HG03439 (cell line): ENCODE measurements around the gene RGS7.
"Not testable (repeated sequence)": the region's sequence is repeated elsewhere in the genome, so short reads cannot be mapped to it uniquely, and the experiment has no call there.

Experiments
- ATAC-seq: cut with Tn5 transposase; IDR thresholded peaks from one replicate; pipeline ENCODE4 v1.9.1; 2021; ENCODE audit warnings: mild to moderate bottlenecking, moderate library complexity; ENCODE audit not compliant: unreplicated experiment

RGS7 gene

DNA sequence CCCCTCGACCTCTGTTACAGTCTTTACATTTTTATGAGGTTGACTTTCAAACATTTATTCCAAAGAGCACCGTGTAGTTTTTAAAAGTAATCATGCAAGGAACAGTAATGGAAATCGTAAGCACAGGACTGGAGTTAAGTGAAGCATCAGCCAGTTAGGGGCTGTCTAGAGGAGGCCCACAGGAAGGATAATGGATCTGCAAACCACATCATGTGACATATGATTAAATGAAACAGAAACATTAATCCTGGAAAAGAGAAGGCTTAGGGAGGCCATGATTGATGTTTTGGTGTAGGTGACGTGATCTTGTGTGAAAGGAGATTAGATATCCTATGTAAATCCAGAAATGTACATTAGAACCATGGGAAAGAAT is 25.0 kb downstream of the RGS7 start:
- ATAC-seq: no peak

DNA sequence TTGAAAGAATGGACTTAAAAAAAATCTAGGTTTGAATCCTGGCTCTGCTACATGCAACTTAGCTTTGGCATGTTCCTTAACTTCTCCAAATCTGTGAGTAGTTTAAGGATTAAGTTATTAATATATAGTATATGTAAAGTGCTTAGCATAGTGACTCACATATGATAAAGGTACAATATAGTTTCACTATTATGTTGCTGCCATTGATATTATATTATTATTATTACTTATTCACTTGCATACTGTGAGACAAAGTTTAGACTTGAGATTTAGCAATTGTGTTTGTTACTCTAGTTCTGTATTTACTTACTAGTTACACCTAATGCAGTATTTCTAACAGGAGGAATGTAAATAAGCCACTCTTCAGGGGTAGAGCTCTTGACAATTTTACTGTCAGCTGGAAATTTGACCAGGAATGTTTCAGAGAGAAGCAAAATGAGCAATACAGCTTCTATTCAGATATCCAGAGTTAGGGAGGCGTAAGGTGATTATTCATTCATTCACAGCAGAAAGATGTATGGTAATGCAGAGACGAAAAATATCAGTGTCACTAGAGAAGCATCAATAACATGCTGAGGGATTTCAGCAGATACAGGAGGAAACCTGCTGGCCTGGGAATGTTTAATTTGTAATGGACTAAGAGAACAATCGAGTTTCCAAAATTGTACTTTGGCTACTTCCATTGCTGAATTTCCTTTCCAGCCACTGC is 25.5 kb downstream of the RGS7 start:
- no peak for ATAC-seq

DNA sequence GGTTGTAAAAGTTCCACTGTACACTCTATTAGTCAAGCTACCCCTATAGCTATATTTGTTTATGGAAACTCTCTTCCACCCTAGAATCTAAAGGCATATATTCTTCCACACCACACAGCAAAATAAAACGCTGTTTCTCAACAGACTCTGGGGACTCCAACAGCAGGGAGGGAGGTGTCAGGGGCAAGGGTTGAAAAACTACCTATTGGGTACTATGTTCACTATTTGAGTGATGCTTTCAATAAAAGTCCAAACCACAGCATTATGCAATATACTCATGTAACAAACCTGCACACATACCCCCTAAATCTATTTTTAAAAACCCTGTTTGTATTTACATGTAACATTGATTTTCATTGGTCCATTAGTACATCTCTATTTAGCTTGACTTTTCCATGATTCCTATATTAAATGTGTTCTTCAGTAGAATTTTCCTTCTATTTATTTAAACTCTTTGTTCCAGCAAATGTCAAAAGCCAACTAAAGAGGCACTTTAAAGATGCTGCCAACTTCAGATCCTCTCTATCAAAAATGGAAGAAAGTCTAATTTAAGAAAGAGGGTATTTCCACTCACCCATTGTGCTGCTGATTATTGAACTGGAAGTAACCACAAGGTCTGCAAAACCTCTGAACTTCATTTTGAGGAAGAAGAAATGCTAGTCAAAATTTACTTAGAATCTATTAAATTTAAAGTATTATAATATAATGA is 26.2 kb downstream of the RGS7 start:
- no peak for ATAC-seq

DNA sequence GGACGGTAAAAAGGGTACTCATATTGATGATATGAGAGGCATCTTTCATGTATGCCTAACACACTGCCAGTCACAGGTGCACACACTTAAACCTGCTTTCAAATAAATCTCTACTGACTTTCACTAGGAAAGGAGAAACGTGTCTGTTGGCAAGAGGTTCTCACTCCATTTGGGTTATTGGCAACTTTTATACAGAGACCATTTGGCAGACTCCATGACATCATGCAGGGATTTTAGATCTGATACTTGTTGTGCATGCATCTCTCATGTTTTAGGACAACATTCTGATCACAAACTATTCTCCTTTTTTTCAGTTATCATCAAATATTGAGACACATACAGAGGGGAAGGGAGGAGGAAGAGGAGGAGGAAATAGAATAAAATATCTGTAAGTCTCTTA is 31.5 kb downstream of the RGS7 start:
- ATAC-seq: no peak

DNA sequence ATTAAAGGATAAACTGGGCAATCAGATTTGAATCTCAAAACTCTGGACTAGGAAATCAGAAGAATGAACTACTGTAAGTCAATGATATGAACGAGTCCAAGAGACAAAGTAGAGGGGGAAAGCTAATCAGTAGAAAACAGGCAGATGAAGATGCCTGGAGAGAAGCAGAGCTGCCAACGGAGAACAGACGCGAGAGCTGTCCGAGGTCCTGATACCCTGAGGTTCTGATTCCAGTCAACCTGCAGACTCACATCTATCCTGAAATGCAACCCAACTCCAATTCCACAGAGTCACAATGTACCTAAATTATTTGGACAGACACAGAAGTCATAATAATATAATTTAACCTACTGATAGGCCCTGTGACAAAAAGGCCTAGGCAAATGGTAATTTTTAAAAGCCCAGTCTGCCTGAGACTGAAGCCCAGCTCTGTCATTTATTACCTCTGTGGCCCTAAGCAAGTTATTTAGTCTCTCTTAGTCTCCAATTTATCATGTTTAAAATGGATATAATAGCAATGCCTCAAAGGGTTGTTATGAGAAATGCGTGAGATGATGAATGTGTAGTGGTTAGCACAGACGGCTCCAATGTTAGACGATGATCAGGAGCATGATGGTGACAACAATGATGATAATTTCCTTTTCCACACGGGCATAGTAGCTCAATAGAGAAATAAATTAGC is 33.4 kb downstream of the RGS7 start:
- no peak for ATAC-seq

DNA sequence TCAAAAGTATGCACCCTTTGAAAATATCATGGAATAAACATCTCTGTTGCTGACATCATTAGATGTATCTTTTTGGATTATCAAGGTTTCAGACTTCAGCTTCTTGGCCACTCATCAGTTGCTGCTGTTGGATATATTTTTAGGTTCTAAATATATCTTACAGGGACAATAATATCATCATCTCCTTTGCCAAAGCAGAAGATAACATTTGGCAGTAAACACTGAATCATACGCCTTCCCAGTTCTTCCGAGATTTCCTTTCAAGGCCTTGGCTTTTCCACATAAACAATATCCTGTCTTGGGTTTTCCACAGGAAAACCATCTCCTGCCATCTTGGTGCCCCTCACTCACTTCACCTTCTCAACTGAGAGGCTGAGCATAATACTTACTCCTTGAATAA is 39.3 kb downstream of the RGS7 start:
- ATAC-seq: no peak

DNA sequence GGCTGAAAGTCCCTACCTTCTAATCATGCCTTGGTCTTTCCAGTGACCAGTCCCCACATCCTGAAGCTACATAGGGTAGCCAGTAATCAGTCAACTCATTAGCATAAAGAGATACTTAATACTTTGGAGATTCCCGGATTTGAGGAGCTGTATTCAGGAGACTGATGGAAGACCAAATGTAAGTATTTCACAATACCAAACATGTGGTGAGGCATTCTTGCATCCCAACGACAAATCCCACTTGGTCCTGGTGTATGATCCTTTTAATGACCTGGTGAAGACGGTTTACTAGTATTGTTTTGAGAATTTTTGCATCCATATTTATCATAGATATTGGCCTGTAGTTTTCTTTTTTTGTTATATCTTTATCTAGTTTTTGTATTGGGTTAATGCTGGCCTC is 40.6 kb downstream of the RGS7 start:
- ATAC-seq: no peak

DNA sequence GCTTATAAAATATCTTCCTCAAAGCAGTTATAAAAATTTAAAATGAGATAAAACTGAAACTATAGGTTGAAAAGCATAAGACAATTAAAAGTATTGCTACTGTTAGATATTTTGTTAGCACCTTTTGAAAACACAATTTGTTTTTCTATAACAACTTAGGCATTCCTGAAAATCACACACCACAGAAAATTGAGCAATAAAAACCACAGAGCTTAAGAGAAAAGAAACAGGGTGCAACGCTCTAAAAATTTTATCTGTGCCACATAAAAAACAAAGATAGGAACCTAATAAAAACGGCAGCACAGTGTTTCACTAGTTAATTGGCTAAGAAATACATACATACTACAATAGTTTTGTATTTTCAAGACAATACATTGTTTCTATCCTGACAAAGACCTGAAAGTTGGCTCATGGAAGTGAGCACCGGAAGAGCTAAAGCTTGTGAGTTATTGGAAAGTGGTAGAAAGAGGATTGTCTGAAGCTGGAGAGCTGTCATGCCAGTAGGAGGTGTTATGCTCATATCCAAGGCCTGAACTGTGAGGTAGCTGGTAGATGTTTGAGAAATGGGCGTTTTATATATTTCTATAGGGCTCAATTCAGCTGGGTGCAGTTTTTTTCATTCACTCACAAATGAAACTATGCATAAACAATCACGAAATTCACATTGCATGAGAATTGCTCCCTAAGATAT is 45.8 kb downstream of the RGS7 start:
- ATAC-seq: no peak

DNA sequence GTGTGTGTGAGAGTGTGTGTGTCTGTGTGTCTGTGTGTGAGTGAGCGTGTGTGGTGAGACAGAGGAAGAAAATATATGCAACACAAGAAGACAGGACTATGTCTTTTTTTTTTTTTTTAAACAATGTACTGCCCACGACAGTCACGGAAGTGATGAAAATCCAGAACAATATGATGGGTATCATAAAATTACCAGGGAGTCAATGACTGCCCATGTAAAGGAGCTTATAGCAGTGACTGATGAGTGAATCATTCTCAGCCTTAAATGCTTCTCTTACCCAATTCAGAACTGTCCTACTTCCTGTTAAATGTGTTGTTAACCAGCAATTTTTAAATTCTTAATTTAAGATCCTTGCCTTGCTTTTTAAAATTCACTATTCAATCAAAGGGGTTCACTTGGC is 46.6 kb downstream of the RGS7 start:
- ATAC-seq: no peak

DNA sequence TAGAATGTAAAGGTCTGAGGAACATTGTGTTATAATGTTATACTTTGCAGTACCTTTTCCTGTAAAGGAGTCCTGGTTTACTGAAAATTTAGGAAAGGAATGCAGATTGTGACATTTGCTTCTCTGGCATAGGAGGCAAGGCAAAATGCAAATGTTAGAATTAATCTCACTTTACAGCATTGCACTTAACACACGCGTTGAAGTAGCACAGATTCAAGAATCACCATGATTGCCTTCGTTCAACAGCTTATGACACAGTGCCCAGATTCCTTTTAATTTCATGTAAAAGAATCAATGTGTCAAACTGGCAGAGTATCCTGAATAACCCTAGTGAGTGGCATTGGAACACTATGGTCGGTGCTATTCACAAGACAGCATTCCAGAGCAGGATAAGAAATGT is 47.4 kb downstream of the RGS7 start:
- ATAC-seq: no peak

DNA sequence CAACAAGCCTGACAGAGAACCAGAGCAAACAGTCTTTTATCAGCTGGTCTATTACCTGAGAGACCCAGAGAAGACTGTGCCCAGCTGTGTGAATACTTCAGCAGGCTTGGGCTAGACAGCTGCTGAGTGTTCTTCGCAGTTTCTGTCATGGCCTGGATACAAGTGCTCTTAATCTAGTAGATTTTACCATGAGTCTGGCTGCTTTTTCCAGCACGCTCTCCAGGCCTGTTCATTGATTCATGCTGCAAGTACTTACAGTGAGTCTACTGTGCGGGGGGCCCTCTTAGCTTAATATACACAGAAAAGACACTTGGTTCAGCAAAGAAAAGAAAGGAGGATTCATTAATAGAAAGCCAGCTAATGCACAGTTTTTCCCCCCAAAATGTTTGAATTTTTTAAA is 48.5 kb downstream of the RGS7 start:
- ATAC-seq: no peak

DNA sequence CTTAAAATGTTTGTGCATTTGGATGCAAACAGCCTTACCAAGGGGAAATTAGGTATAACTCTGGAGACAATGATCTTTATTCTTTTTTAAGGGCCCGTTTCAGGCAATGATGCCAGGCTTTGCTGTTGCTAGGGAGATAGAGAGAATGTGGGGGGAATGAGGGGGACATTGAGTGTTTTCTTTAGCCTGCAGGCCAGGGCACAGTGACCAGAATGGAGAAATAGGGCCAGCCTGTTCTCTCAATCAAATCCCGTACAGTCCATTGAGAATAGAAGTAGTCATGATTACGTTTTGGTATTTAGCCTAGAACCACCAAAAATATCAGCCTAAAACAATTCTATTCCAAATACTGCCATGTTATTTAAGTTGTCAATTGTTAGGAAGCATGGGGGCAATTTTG is 49.0 kb downstream of the RGS7 start:
- ATAC-seq: no peak

DNA sequence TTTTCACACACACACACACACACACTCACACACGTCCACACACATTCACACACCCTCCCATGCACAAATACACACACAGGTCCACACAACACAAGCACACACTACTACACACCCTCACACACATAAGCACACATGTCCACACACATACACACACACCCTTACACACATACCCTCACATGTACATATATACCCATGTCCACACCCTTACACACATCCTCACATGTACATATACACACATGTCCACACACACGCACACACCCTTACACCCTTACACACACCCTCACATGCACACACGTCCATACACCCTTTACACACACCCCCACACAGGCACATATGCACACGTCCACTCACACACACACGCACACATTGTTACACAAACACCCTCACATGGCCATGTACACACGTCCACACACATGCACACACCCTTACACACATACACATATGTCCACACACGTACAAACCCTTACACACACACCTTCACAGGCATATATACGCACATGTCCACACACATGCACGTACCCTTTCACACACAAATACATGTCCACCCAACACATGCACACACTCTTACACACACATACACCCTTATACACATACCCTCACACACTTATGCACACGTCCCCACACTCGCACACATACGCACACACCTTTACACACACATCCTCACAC is 50.7 kb downstream of the RGS7 start:
- ATAC-seq: no peak

DNA sequence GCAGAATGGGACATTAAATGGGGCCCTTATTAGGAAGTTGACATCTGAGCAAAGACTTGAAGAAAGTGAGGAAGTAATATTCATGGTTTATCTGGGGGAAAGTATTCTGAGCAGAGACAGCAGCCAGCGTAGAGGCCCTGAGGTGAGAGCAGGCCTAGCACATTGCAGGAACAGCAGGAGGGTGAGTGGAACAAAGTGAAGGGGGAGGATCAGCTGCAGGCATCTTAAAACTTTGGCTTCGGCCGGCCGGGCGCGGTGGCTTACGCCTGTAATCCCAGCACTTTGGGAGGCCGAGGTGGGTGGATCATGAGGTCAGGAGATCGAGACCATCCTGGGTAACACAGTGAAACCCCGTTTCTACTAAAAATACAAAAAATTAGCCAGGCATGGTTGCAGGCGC is 55.0 kb downstream of the RGS7 start:
- not testable (repeated sequence) for ATAC-seq

DNA sequence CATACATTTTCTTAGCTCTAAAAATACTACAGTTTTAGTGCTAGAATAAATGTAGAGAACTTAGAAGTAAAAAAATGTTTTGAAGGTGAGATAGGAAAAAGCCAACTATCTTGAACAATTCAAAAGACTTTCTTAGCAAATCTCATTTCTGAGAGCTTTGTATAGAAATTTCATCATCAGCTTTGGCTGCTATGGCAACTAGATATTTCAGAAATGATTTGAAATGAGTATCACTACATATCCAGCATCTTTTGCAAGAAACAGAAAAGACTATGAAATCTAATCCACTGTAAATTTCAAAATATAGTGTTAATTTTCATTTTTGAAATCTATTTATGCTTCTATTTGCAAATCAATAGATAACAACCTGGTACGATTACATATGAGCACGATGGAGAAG is 57.7 kb downstream of the RGS7 start:
- ATAC-seq: no peak

DNA sequence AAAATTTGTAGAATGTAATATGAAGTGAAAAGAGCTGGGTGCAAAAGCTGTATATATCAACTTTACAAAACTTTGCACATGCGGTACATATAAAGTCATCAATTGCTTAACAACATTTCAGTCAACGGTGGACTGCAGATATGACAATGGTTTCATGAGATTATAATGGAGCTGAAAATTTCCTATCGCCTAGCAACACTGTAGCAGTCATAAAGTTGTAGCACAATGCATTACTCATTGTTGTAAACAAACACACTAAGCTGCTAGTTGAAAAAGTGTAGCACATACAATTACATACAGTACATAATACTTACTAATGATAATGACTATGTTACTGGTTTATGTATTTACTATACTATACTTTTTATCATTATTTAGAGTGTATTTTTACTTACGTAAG is 64.0 kb downstream of the RGS7 start:
- no peak for ATAC-seq

DNA sequence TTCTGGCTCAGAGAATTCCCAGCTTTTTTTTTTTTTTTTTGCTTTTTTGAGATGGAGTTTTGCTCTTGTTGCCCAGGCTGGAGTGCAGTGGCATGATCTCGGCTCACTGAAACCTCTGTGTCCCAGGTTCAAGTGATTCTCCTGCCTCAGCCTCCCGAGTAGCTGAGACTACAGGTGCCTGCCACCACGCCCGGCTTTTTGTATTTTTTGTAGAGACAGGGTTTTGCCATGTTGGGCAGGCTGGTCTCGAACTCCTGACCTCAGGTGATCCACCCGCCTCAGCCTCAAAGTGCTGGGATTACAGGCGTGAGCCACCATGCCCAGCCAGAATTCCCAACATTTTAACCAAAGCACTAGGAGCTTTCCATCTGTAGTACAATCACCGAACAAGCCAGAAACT is 65.5 kb downstream of the RGS7 start:
- ATAC-seq: not testable (repeated sequence)

DNA sequence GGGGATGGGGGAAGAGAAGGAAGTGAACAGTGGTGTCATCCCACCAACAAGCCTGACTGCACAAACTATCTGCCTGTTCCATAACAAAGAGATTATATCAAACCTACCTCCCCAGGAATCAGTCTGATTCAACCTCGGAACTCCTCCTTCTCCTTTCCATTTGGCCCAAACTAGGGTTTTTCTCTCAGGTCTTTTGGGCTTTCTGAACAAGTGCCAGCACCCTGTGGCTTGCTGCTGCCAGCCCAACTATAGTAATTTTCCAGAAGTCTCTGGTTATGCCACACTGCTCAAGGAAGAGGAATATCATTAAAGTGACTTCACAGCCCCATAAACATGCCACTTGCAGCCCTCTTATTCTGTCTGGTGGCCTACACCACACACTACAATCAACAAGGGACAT is 70.5 kb downstream of the RGS7 start:
- no peak for ATAC-seq

DNA sequence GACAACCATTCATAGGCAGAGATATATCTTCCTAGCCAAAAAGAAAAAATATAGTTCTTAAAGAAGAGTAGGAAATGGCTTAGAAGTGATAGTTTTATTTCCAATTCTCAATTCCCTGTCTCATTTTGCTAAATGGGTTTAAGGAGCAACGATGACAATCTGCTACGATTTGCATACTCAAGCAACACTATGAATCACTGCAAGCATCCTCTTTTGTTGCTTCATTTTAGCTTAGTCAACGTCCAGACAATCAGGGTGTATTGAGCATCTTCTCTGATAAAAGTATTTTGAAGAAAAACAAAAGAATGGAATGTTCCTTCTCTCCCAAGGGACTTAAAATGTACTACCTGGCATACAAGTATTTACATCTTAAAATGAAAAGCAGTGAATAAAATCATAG is 80.6 kb downstream of the RGS7 start:
- no peak for ATAC-seq

DNA sequence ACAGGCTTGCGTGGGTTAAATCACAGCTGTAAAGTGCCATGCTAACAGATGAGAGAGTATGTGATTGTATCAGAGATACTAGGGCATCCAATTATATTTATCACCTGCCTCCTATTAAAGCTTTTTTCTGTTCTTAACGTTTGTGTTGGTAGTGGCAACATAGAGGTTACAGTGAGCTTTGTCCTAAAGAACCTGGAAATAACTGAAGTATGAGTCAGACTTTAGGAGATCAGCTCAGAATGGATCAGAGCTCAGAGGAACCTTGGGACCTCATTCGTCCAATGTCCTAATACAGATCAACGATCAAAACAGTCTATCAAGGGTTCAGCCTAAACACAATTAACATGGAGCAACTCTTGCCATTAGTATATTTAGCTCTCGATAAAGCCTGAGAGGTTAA is 81.0 kb downstream of the RGS7 start:
- ATAC-seq: no peak

DNA sequence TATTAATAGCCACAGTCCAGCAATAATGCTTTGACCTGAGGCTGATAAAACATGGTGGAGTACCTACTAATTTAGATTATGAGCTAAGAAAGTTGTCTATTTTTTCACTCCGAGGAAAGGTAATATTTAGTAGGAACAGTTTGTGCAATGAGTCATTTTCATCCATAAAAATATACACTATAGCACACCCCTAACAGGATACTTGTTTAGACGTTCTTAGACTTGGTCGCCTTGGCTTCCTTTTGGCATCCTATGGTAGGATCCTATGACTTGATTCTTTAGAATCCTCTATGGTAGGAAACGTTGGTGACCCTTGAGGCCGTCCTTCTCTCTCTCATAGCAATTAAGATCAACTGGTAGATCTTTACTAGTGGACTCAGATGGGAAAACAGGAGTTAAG is 81.8 kb downstream of the RGS7 start:
- no peak for ATAC-seq
